Fibroblast of skin of right quadriceps (primary cell): ENCODE measurements around the gene ZNF429.
"Not testable (repeated sequence)": the region's sequence is repeated elsewhere in the genome, so short reads cannot be mapped to it uniquely, and the experiment has no call there.

Experiments used
- DNase-seq: peaks from one replicate; pipeline ENCODE4 v3.0.0-alpha.2; 2013

Gene ZNF429

GRCh38 chr19:21593502-21593901, 88.1 kb downstream of the ZNF429 start:
- DNase-seq = no peak

- DNase-seq = no peak
Observed at GRCh38 chr19:21593934-21594820, 88.8 kb downstream of the ZNF429 start.

GRCh38 chr19:21595185-21595584, 89.8 kb downstream of the ZNF429 start:
- no peak for DNase-seq

GRCh38 chr19:21602082-21602658, 96.8 kb downstream of the ZNF429 start:
- DNase-seq = no peak

- DNase-seq = not testable (repeated sequence)
Observed at GRCh38 chr19:21602659-21603430, 97.4 kb downstream of the ZNF429 start.

GRCh38 chr19:21603431-21604231, 98.2 kb downstream of the ZNF429 start:
- DNase-seq = no peak

GRCh38 chr19:21604351-21604926, 99.0 kb downstream of the ZNF429 start:
- DNase-seq = no peak
